ENCODE data around the gene ACAT1. TPM values are rescaled to one million over a fixed set of nuclear protein-coding genes. Genes with fewer than 3 reads are reported as not detected.

The ACAT1 gene
- 108 and 118 TPM in 2 replicates for total RNA-seq (2021)
- percentile 80 among the genes with signal in this experiment for Bru-seq, nascent RNA
- percentile 72 among the genes with signal in this experiment for BruChase-seq, experiment 1, labeled RNA remaining after a 2-hour chase
- percentile 82 among the genes with signal in this experiment for BruChase-seq, experiment 2, labeled RNA remaining after a 6-hour chase
- long read RNA-seq, transcript ACAT1-201 (12 exons, 1,761 nt) = major isoform, 396 of 441 reads
- long read RNA-seq, partial matches to known transcripts = 17 of 441 reads
- long read RNA-seq, other reads (novel, unspliced or antisense) = 26 of 441 reads

DNA sequence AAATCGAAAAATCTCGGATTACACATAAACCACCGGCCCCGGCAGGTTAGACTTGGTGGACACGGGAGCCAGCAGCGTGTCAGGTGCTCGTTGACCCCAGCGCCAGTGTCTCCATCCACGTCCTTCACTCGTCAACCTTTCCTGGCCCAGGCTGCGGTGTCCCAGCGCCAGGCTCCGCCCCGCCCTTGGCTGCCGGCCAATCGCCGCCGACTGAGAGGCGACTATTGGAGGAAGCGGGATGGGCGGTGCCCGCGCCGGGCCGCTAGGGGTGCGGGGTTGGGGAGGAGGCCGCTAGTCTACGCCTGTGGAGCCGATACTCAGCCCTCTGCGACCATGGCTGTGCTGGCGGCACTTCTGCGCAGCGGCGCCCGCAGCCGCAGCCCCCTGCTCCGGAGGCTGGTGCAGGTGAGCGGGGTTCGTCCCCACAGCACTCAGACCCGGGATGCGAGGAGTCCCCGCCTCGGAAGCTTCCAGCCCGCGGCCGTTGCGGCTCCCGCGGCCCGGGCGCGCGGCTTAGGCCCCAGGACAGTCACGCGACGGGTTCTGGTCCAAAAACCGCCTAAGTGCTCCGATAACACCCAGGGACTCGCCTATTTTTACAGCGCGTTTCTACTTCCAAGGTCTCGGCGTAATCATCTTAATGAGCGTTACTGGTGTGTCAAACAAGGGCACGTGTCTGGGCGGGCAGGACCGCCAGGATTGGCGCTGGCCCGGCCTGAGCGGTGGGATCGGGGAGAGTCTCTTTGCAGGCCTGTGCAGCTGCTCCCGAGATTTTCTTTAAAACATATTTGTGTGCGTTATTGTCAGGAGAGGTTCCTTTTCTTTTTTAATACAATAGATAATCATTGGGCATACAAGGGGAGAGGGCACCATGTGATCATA is at the start of gene ACAT1:
TSS of gene ACAT1 (plus strand) at position 294 of the 882 bp plus-strand sequence. CDS start at position 334, 40 bp downstream.
- Histone ChIP-seq H3K4me3 (ENCODE audit: low read depth, low read length, poor library complexity, severe bottlenecking) (peak within 1 kb of the TSS; percentile 71), H3K27me3 (replicated peaks; ENCODE audit: insufficient read depth, low read depth, low read length, poor library complexity) (no peaks in the 10 kb centered on the region), H3K9me3 (ENCODE audit: low read depth, low read length, poor library complexity, severe bottlenecking) (no peaks in the 10 kb centered on the region), H3K36me3 (ENCODE audit: insufficient read depth, low read length, poor library complexity, severe bottlenecking) (no peaks in the 10 kb centered on the region), H3K4me1 (ENCODE audit: insufficient read depth, low read length, poor library complexity, severe bottlenecking) (peaks cover 9% of the 10 kb centered on the region), H3K27ac (ENCODE audit: low read depth, low read length, poor library complexity, severe bottlenecking) (peak within 1 kb of the TSS; percentile 75)
- ChIA-PET POLR2A (ENCODE audit: low non-redundant PET) (no interaction called here), CTCF (no interaction called here)
- no TSS peak for BruUV-seq (replicated peaks)
- intact Hi-C loops (cut with micrococcal nuclease; ENCODE audit: unreplicated experiment) = no loop called here
- TF ChIP-seq, protein P1, sequence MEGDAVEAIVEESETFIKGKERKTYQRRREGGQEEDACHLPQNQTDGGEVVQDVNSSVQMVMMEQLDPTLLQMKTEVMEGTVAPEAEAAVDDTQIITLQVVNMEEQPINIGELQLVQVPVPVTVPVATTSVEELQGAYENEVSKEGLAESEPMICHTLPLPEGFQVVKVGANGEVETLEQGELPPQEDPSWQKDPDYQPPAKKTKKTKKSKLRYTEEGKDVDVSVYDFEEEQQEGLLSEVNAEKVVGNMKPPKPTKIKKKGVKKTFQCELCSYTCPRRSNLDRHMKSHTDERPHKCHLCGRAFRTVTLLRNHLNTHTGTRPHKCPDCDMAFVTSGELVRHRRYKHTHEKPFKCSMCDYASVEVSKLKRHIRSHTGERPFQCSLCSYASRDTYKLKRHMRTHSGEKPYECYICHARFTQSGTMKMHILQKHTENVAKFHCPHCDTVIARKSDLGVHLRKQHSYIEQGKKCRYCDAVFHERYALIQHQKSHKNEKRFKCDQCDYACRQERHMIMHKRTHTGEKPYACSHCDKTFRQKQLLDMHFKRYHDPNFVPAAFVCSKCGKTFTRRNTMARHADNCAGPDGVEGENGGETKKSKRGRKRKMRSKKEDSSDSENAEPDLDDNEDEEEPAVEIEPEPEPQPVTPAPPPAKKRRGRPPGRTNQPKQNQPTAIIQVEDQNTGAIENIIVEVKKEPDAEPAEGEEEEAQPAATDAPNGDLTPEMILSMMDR (conservative IDR thresholded peaks at IDR 0.05; ENCODE audit: low read depth, low read length) = no peak; the same call in 1 of the 2 replicates
- no peak for TF ChIP-seq EZH2 (IDR thresholded peaks at IDR 0.05; ENCODE audit: borderline replicate concordance, low read depth, low read length, poor library complexity, severe bottlenecking)
- DNase-seq (ENCODE audit: low spot score) = peak; percentile 97

DNA sequence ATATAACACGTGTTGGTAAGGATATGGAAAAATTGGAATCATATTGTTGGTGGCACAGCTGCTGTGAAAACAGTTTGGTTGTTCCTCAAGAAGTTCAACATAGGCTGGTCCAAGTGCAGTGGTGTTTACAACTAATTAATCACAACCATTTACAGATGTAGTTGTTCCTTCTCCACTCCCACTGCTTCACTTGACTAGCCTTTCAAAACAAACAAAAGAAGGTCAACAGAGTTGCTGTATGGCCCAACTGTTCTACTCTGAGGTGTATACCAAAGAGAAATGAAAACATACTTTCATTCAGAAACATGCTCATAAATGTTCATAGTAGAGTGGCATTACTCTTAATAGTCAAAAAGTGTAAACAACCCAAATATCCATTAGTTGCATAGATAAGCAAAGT is 36.6 kb upstream of the ACAT1 start:
- Histone ChIP-seq H3K4me3 (ENCODE audit: low read depth, low read length, poor library complexity, severe bottlenecking) (no peak overlapping the region), H3K9me3 (ENCODE audit: low read depth, low read length, poor library complexity, severe bottlenecking) (no peaks in the 10 kb centered on the region), H3K4me1 (ENCODE audit: insufficient read depth, low read length, poor library complexity, severe bottlenecking) (no peaks in the 10 kb centered on the region), H3K27ac (ENCODE audit: low read depth, low read length, poor library complexity, severe bottlenecking) (no peak overlapping the region), H3K27me3 (replicated peaks; ENCODE audit: insufficient read depth, low read depth, low read length, poor library complexity) (no peaks in the 10 kb centered on the region), H3K36me3 (ENCODE audit: insufficient read depth, low read length, poor library complexity, severe bottlenecking) (peaks cover 5% of the 10 kb centered on the region)
- CTCF ChIA-PET = no interaction called here
- POLR2A ChIA-PET (ENCODE audit: low non-redundant PET) = no interaction called here
- BruUV-seq (replicated peaks) = no TSS peak
- DNase-seq (ENCODE audit: low spot score) = no peak
- TF ChIP-seq, protein P1 (conservative IDR thresholded peaks at IDR 0.05; ENCODE audit: low read depth, low read length) = no peak
- no peak for TF ChIP-seq EZH2 (IDR thresholded peaks at IDR 0.05; ENCODE audit: borderline replicate concordance, low read depth, low read length, poor library complexity, severe bottlenecking)
- intact Hi-C loops (cut with micrococcal nuclease; ENCODE audit: unreplicated experiment) = no loop called here

DNA sequence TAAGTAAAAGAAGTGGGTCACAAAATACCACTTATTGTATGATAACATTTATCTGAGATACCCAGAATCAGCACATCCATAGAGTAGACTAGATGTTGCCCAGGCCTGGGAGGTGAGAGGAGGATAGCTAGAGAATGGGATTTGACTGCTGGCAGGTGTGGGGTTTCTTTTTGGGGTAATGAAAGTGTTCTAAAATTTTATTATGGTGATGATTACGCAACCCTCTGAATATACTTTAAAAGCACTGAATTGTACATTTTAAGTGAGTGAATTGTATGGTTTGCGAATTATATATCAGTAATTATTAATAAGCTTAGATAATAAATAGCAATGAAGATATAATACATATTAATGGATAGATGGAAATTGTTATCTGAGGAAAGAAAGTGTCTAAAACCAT is 35.7 kb upstream of the ACAT1 start:
- DNase-seq (ENCODE audit: low spot score) = no peak
- H3K27ac ChIP-seq (ENCODE audit: low read depth, low read length, poor library complexity, severe bottlenecking) = no peak overlapping the region
- no peaks in the 10 kb centered on the region for H3K9me3 ChIP-seq (ENCODE audit: low read depth, low read length, poor library complexity, severe bottlenecking)
- TF ChIP-seq EZH2 (IDR thresholded peaks at IDR 0.05; ENCODE audit: borderline replicate concordance, low read depth, low read length, poor library complexity, severe bottlenecking) = no peak
- H3K36me3 ChIP-seq (ENCODE audit: insufficient read depth, low read length, poor library complexity, severe bottlenecking) = peaks cover 4% of the 10 kb centered on the region
- intact Hi-C loops (cut with micrococcal nuclease; ENCODE audit: unreplicated experiment) = no loop called here
- ChIA-PET POLR2A (ENCODE audit: low non-redundant PET) (no interaction called here), CTCF (no interaction called here)
- H3K4me3 ChIP-seq (ENCODE audit: low read depth, low read length, poor library complexity, severe bottlenecking) = no peak overlapping the region
- no TSS peak for BruUV-seq (replicated peaks)
- no peaks in the 10 kb centered on the region for H3K27me3 ChIP-seq (replicated peaks; ENCODE audit: insufficient read depth, low read depth, low read length, poor library complexity)
- no peaks in the 10 kb centered on the region for H3K4me1 ChIP-seq (ENCODE audit: insufficient read depth, low read length, poor library complexity, severe bottlenecking)

All from A673 (cell line).